Esophagus muscularis mucosa (tissue), 3 donors: ENCODE results near the gene MOB3A.

Experiments used
- CTCF ChIP-seq, 3 experiments: fragments of 200-600 bp in 2 of 3; fragments of 450-650 bp in 1 of 3; sonication (generic) in 2 of 3; IDR thresholded peaks; one replicate each; pipeline ENCODE4 v1.5.1; 2017 to 2019; ENCODE audit warnings: antibody characterized with exemption in 3 of 3, mild to moderate bottlenecking in 2 of 3, moderate library complexity in 1 of 3
- POLR2A ChIP-seq: fragments of 450-650 bp; IDR thresholded peaks from one replicate; pipeline ENCODE4 v1.6.1; 2017; ENCODE audit warnings: antibody characterized with exemption, moderate library complexity, mild to moderate bottlenecking, low read depth

DNA sequence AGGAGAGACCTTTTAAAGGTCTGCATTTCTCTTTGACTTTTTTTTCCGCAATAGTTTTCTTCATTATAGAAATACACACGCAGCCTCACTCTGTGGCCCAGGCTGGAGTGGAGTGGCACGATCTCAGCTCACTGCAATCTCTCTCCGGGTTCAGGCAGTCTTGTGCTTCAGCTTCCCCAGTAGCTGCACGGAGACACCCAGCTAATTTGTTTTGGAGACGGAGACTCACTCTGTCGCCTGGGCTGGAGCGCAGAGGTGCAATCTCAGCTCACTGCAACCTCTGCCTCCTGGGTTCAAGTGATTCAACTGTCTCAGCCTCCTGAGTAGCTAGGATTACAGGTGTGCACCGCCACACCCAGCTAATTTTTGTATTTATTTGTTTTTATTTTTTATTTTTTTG, 33.4 kb downstream of the MOB3A start:
- no peak for TF ChIP-seq CTCF (IDR thresholded peaks at IDR 0.05)
- TF ChIP-seq POLR2A = no peak
